Gastrocnemius medialis (tissue), 4 donors: ENCODE results near the gene TRIM8.

Experiments
- POLR2A ChIP-seq, 2 donors: fragments of 450-650 bp; IDR thresholded peaks; one replicate each; pipeline ENCODE4 v1.6.1; 2017; ENCODE audit warnings: antibody characterized with exemption in 2 of 2, mild to moderate bottlenecking in 2 of 2, moderate library complexity in 2 of 2
- TF ChIP-seq, protein P1 (sequence below), 5 experiments: fragments of 450-650 bp in 3 of 5; fragments of 200-600 bp in 2 of 5; sonication (generic) in 2 of 5; IDR thresholded peaks in 4 of 5; conservative IDR thresholded peaks in 1 of 5; 1 replicate in 4 of 5; 2 replicates in 1 of 5; pipeline ENCODE4 v1.5.1; 2016 to 2019; ENCODE audit warnings: antibody characterized with exemption in 5 of 5, mild to moderate bottlenecking in 3 of 5, moderate library complexity in 3 of 5

GRCh38 chr10:102656791-102657371 lies 12.6 kb downstream of the TRIM8 start:
- TF ChIP-seq, protein P1, sequence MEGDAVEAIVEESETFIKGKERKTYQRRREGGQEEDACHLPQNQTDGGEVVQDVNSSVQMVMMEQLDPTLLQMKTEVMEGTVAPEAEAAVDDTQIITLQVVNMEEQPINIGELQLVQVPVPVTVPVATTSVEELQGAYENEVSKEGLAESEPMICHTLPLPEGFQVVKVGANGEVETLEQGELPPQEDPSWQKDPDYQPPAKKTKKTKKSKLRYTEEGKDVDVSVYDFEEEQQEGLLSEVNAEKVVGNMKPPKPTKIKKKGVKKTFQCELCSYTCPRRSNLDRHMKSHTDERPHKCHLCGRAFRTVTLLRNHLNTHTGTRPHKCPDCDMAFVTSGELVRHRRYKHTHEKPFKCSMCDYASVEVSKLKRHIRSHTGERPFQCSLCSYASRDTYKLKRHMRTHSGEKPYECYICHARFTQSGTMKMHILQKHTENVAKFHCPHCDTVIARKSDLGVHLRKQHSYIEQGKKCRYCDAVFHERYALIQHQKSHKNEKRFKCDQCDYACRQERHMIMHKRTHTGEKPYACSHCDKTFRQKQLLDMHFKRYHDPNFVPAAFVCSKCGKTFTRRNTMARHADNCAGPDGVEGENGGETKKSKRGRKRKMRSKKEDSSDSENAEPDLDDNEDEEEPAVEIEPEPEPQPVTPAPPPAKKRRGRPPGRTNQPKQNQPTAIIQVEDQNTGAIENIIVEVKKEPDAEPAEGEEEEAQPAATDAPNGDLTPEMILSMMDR (IDR thresholded peaks at IDR 0.05 in 4 of 5, conservative IDR thresholded peaks at IDR 0.05 in 1 of 5) = no peak
- TF ChIP-seq POLR2A (IDR thresholded peaks at IDR 0.05) = no peak
